Stomach (tissue), 4 donors: ENCODE results near the gene STARD8.

Experiments
- EP300 ChIP-seq: sonication (generic); formaldehyde crosslinking; IDR thresholded peaks from one replicate; pipeline ENCODE4 v1.6.1; 2017; ENCODE audit warnings: antibody characterized with exemption
- POLR2A ChIP-seq, 4 donors: fragments of 450-650 bp; IDR thresholded peaks; one replicate each; pipeline ENCODE4 v1.6.1; 2016; ENCODE audit warnings: antibody characterized with exemption in 4 of 4, control low read depth in 2 of 4, mild to moderate bottlenecking in 1 of 4, moderate library complexity in 1 of 4
- POLR2AphosphoS5 ChIP-seq, 3 donors: sonication (generic); formaldehyde crosslinking; IDR thresholded peaks; one replicate each; pipeline ENCODE4 v1.6.1; 2016; ENCODE audit warnings: antibody characterized with exemption in 3 of 3
- TF ChIP-seq, protein P1 (sequence below), 7 experiments: fragments of 450-650 bp in 4 of 7; fragments of 200-600 bp in 3 of 7; sonication (generic) in 3 of 7; IDR thresholded peaks; one replicate each; pipeline ENCODE4 v1.5.1; 2016 to 2019; ENCODE audit warnings: antibody characterized with exemption in 7 of 7, control low read depth in 2 of 7, mild to moderate bottlenecking in 1 of 7

DNA sequence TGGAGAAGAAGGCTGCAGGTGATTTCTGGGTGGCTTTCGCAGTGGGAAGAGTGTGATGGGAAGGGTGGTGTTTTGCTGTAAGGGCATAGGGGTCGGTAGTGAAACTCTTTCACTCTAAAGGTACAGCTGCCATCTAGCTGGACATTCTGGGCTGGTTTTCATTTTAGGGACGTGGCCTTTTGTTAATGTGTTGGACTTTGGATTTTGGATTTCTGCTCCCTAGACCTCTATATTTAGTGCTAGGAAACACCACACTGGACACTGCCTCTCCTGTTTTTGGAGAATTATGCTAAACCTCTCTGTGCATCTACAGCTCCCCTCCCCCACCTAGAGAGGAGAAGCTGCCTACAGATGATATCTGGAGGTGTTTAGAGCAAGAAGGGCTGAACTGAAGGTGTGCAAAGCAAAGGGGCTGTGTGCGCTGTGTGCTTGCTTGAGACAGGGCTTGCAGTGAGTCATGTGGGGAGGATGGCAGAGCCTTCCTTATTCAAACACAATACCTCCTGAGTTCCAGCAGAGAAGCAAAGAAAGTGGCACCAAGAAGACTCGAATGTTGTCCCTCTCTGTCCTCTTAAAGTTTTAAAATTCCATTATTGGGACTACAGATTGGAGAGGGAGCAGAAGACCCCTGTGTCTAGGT lies 47.9 kb downstream of the STARD8 start:
- TF ChIP-seq, protein P1, sequence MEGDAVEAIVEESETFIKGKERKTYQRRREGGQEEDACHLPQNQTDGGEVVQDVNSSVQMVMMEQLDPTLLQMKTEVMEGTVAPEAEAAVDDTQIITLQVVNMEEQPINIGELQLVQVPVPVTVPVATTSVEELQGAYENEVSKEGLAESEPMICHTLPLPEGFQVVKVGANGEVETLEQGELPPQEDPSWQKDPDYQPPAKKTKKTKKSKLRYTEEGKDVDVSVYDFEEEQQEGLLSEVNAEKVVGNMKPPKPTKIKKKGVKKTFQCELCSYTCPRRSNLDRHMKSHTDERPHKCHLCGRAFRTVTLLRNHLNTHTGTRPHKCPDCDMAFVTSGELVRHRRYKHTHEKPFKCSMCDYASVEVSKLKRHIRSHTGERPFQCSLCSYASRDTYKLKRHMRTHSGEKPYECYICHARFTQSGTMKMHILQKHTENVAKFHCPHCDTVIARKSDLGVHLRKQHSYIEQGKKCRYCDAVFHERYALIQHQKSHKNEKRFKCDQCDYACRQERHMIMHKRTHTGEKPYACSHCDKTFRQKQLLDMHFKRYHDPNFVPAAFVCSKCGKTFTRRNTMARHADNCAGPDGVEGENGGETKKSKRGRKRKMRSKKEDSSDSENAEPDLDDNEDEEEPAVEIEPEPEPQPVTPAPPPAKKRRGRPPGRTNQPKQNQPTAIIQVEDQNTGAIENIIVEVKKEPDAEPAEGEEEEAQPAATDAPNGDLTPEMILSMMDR (IDR thresholded peaks at IDR 0.05): no peak
- no peak for TF ChIP-seq POLR2A (IDR thresholded peaks at IDR 0.05)
- no peak for TF ChIP-seq EP300
- TF ChIP-seq POLR2AphosphoS5 (IDR thresholded peaks at IDR 0.05): no peak
